K562 (cell line): Measurements from ENCODE around the gene MAGIX. TPM values are rescaled to one million over a fixed set of nuclear protein-coding genes. Genes with fewer than 3 reads are reported as not detected.
A peak's percentile ranks its signal among the peaks of the same experiment; 100 is the strongest.

Source experiments
- BDP1 ChIP-seq: IDR thresholded peaks from 3 replicates; pipeline ENCODE4 v1.6.1; 2011; ENCODE audit not compliant: insufficient read length, insufficient read depth
- ELF4 ChIP-seq: fragments of 450-650 bp; formaldehyde crosslinking; IDR thresholded peaks from 2 replicates; pipeline ENCODE4 v1.4.0; 2022; ENCODE audit warnings: missing genetic modification characterization
- FOXP1 ChIP-seq: sonication (generic); formaldehyde crosslinking; IDR thresholded peaks from 2 replicates; pipeline ENCODE4 v1.8.0; 2022; ENCODE audit warnings: mild to moderate bottlenecking, missing genetic modification reagents
- KLF10 ChIP-seq: fragments of 250-450 bp; sonication (Bioruptor Pico); IDR thresholded peaks from 2 replicates; pipeline ENCODE4 v1.6.1; 2021; ENCODE audit warnings: matching md5 sums
- MYNN ChIP-seq, 2 experiments: sonication (generic); formaldehyde crosslinking in 1 of 2; IDR thresholded peaks; 2 replicates each; pipeline versions ENCODE4 v1.5.0 to v1.6.1; 2016 to 2020; ENCODE audit warnings: antibody characterized with exemption in 1 of 2, missing genetic modification reagents in 1 of 2
- NCOA4 ChIP-seq: fragments of 450-650 bp; IDR thresholded peaks from 2 replicates; pipeline ENCODE4 v1.6.1; 2018; ENCODE audit warnings: mild to moderate bottlenecking; ENCODE audit not compliant: partially characterized antibody
- POLR3A ChIP-seq: IDR thresholded peaks from 2 replicates; pipeline ENCODE4 v1.6.1; 2011; ENCODE audit warnings: borderline replicate concordance, mild to moderate bottlenecking, moderate library complexity; ENCODE audit not compliant: insufficient read length, insufficient read depth; ENCODE audit errors: extremely low read depth
- RAD51 ChIP-seq: fragments of 450-650 bp; IDR thresholded peaks from 2 replicates; pipeline ENCODE4 v1.7.1; 2016; ENCODE audit warnings: low read depth, mild to moderate bottlenecking, borderline replicate concordance
- ZBTB17 ChIP-seq: fragments of 450-650 bp; formaldehyde crosslinking; IDR thresholded peaks from 2 replicates; pipeline ENCODE4 v1.4.0; 2020; ENCODE audit warnings: mild to moderate bottlenecking
- ZNF224 ChIP-seq: sonication (generic); formaldehyde crosslinking; IDR thresholded peaks from 2 replicates; pipeline ENCODE4 v1.8.0; 2022; ENCODE audit warnings: mild to moderate bottlenecking, missing genetic modification reagents
- ZNF780A ChIP-seq: fragments of 250-450 bp; sonication (Bioruptor Pico); IDR thresholded peaks from 2 replicates; pipeline ENCODE4 v1.5.0; 2021; ENCODE audit warnings: mild to moderate bottlenecking
- polyA plus RNA-seq, 8 experiments: library from polyadenylated mRNA; depleted of rRNA in 4 of 8; stranded (reverse) in 5 of 8; unstranded in 3 of 8; fragments of >200 nt; fragmentation: Nextera tagmentation in 2 of 8; fragmentation: Illumina TruSeq in 1 of 8; extraction: Ambion mirVana in 2 of 8; extraction: Trizol in 1 of 8; gene quantifications; 2 replicates each; pipeline versions ENCODE4 v1.2.1 to v1.2.3, GENCODE V29; 2011 to 2014; ENCODE audit warnings: inconsistent platforms in 1 of 8, missing spikeins in 1 of 8
- total RNA-seq, 7 experiments: library from RNA; depleted of rRNA in 6 of 7; stranded (reverse); fragments of >200 nt in 6 of 7; fragmentation: Illumina TruSeq in 2 of 7; extraction: Trizol in 2 of 7; gene quantifications; 2 replicates each; pipeline versions ENCODE4 v1.2.1 to v1.2.3, GENCODE V29; 2011 to 2021; ENCODE audit warnings: low replicate concordance in 1 of 7
- TF ChIP-seq, protein P1 (sequence below): fragments of 250-450 bp; sonication (Bioruptor Pico); IDR thresholded peaks from 2 replicates; pipeline ENCODE4 v1.4.0; 2020; ENCODE audit warnings: mild to moderate bottlenecking, moderate library complexity
- TF ChIP-seq, protein P2 (sequence below): fragments of 450-650 bp; formaldehyde crosslinking; IDR thresholded peaks from 2 replicates; pipeline ENCODE4 v1.4.0; 2020; ENCODE audit warnings: mild to moderate bottlenecking, mixed read lengths
- TF ChIP-seq, protein P3 (sequence below): sonication (generic); formaldehyde crosslinking; IDR thresholded peaks from 2 replicates; pipeline ENCODE4 v1.8.0; 2022; ENCODE audit warnings: mild to moderate bottlenecking, low read depth, missing genetic modification reagents
- TF ChIP-seq, protein P4 (sequence below): sonication (generic); formaldehyde crosslinking; IDR thresholded peaks from 2 replicates; pipeline ENCODE4 v1.5.0; 2020; ENCODE audit warnings: missing genetic modification reagents
- TF ChIP-seq, protein P5 (sequence below): fragments of 250-450 bp; sonication (Bioruptor Pico); IDR thresholded peaks from 2 replicates; pipeline ENCODE4 v1.8.0; 2022; ENCODE audit warnings: inconsistent platforms
- TF ChIP-seq, protein P6 (sequence below): fragments of 450-650 bp; formaldehyde crosslinking; IDR thresholded peaks from 2 replicates; pipeline ENCODE4 v1.4.0; 2022; ENCODE audit warnings: missing genetic modification characterization

Gene MAGIX
- total and polyA plus RNA-seq, 9 of the 15 experiments (the other 6 are each of a cell fraction or from before 2014, with no cell fraction given) = 0.08 to 3.5 (median 0.47) TPM

DNA sequence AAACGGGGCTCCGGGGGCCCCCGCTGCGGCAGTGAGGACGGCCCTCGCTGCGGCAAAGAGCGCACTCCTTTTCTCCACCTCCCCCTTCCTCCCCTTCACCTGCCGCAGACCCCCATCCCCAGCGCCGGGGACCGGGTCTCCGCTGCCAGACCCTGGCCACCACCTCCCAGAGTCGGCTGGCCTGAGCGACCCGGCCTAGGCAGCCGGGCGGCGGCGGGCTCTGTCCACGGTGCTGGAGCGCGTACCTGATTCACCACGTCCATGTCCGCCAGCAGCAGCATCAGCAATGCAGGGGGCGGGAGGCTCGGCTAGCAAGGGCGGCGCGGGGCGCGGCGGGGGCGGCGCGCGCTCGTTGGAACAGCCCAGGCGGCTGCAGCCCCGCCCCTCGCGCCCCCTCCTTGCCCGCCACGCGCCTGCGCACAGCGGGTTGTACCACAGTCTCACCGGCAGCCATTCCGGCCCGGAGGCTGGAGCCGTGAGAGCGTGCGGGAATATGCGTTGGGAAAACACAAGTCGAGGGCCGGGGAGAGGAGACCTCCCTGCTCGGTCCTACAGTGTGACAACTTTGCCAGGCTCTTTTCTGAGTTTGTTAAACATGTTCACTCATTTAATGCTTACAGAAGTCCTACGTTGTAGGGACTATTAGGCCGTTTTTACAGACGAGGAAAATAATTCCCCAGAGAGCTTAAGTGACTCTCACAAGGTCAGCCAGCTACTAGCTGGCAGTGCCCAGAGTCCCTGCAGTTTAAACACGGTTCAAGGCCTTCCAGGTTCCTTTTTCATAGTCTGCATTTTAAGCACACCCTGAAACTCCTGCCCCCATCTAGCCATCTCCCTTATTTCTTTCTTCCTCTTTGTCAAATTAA lies 37.6 kb downstream of the MAGIX start, which contains the start of gene SYP (continued):
- TF ChIP-seq POLR3A = no peak
- TF ChIP-seq ZBTB17 (CRISPR knock-in tag) = no peak
- TF ChIP-seq, protein P1, sequence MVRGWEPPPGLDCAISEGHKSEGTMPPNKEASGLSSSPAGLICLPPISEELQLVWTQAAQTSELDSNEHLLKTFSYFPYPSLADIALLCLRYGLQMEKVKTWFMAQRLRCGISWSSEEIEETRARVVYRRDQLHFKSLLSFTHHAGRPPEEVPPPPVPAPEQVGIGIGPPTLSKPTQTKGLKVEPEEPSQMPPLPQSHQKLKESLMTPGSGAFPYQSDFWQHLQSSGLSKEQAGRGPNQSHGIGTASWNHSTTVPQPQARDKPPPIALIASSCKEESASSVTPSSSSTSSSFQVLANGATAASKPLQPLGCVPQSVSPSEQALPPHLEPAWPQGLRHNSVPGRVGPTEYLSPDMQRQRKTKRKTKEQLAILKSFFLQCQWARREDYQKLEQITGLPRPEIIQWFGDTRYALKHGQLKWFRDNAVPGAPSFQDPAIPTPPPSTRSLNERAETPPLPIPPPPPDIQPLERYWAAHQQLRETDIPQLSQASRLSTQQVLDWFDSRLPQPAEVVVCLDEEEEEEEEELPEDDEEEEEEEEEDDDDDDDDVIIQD (CRISPR knock-in tag) = no peak
- TF ChIP-seq ELF4 (CRISPR knock-in tag) = no peak
- no peak for TF ChIP-seq NCOA4
- no peak for TF ChIP-seq RAD51
- TF ChIP-seq, protein P2, sequence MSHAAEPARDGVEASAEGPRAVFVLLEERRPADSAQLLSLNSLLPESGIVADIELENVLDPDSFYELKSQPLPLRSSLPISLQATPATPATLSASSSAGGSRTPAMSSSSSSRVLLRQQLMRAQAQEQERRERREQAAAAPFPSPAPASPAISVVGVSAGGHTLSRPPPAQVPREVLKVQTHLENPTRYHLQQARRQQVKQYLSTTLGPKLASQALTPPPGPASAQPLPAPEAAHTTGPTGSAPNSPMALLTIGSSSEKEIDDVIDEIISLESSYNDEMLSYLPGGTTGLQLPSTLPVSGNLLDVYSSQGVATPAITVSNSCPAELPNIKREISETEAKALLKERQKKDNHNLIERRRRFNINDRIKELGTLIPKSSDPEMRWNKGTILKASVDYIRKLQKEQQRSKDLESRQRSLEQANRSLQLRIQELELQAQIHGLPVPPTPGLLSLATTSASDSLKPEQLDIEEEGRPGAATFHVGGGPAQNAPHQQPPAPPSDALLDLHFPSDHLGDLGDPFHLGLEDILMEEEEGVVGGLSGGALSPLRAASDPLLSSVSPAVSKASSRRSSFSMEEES = no peak
- no peak for TF ChIP-seq BDP1
- TF ChIP-seq, protein P3, sequence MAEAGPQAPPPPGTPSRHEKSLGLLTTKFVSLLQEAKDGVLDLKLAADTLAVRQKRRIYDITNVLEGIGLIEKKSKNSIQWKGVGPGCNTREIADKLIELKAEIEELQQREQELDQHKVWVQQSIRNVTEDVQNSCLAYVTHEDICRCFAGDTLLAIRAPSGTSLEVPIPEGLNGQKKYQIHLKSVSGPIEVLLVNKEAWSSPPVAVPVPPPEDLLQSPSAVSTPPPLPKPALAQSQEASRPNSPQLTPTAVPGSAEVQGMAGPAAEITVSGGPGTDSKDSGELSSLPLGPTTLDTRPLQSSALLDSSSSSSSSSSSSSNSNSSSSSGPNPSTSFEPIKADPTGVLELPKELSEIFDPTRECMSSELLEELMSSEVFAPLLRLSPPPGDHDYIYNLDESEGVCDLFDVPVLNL (CRISPR knock-in tag) = peak; percentile 80; the same call in 1 of the 2 replicates
- TF ChIP-seq ZNF780A = no peak
- TF ChIP-seq MYNN (IDR thresholded peaks at IDR 0.05) = no peak
- no peak for TF ChIP-seq MYNN (CRISPR knock-in tag; IDR thresholded peaks at IDR 0.05)
- peak; percentile 78; the same call in 1 of the 2 replicates for TF ChIP-seq FOXP1
- TF ChIP-seq, protein P4, sequence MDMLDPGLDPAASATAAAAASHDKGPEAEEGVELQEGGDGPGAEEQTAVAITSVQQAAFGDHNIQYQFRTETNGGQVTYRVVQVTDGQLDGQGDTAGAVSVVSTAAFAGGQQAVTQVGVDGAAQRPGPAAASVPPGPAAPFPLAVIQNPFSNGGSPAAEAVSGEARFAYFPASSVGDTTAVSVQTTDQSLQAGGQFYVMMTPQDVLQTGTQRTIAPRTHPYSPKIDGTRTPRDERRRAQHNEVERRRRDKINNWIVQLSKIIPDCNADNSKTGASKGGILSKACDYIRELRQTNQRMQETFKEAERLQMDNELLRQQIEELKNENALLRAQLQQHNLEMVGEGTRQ = no peak
- TF ChIP-seq, protein P5, sequence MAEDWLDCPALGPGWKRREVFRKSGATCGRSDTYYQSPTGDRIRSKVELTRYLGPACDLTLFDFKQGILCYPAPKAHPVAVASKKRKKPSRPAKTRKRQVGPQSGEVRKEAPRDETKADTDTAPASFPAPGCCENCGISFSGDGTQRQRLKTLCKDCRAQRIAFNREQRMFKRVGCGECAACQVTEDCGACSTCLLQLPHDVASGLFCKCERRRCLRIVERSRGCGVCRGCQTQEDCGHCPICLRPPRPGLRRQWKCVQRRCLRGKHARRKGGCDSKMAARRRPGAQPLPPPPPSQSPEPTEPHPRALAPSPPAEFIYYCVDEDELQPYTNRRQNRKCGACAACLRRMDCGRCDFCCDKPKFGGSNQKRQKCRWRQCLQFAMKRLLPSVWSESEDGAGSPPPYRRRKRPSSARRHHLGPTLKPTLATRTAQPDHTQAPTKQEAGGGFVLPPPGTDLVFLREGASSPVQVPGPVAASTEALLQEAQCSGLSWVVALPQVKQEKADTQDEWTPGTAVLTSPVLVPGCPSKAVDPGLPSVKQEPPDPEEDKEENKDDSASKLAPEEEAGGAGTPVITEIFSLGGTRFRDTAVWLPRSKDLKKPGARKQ (CRISPR knock-in tag) = no peak
- no peak for TF ChIP-seq KLF10 (CRISPR knock-in tag)
- TF ChIP-seq ZNF224 (CRISPR knock-in tag) = no peak
- TF ChIP-seq, protein P6, sequence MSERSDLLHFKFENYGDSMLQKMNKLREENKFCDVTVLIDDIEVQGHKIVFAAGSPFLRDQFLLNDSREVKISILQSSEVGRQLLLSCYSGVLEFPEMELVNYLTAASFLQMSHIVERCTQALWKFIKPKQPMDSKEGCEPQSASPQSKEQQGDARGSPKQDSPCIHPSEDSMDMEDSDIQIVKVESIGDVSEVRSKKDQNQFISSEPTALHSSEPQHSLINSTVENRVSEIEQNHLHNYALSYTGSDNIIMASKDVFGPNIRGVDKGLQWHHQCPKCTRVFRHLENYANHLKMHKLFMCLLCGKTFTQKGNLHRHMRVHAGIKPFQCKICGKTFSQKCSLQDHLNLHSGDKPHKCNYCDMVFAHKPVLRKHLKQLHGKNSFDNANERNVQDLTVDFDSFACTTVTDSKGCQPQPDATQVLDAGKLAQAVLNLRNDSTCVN (CRISPR knock-in tag) = no peak
